ENCODE results near the gene SESN1. TPM values are rescaled to one million over a fixed set of nuclear protein-coding genes. Genes with fewer than 3 reads are reported as not detected.

The SESN1 gene
- total RNA-seq, 4 donors from 2014 or later = 50.8 to 80.5 (median 78.0) TPM

GRCh38 chr6:109002051-109002697 lies 92.5 kb downstream of the SESN1 start:
- peaks cover 0 to 39% of the 10 kb centered on the region in 2 donors for H3K36me3 ChIP-seq
- H3K9me3 ChIP-seq = no peaks in the 10 kb centered on the region
- TF ChIP-seq POLR2A (IDR thresholded peaks at IDR 0.05) (no peak), POLR2AphosphoS5 (IDR thresholded peaks at IDR 0.05) (peak; percentile 91), EP300 (IDR thresholded peaks at IDR 0.05) (no peak), CTCF (IDR thresholded peaks at IDR 0.05) (peak in 1 of 4 experiments; percentile 27)
- H3K27ac ChIP-seq = peak overlapping the region; percentile 77 to 86 (median 82)
- 20 to 22% methylated on average over 3 of the region's 3 CpGs for WGBS, 2 donors (ENCODE audit: low coverage in 1 of 2)
- H3K4me1 ChIP-seq = peaks cover 6 to 90% (median 34%) of the 10 kb centered on the region in 3 donors
- no peaks in the 10 kb centered on the region for H3K27me3 ChIP-seq
- ATAC-seq = peak; percentile 94
- H3K4me3 ChIP-seq = peak overlapping the region; percentile 7 to 23

- H3K27me3 ChIP-seq = no peaks in the 10 kb centered on the region
- H3K27ac ChIP-seq = peak overlapping the region; percentile 77 to 86 (median 82)
- peaks cover 6 to 83% (median 34%) of the 10 kb centered on the region in 3 donors for H3K4me1 ChIP-seq
- TF ChIP-seq CTCF (IDR thresholded peaks at IDR 0.05) = no peak
- TF ChIP-seq EP300 (IDR thresholded peaks at IDR 0.05) = no peak
- no peak for TF ChIP-seq POLR2AphosphoS5 (IDR thresholded peaks at IDR 0.05)
- no peak for TF ChIP-seq POLR2A (IDR thresholded peaks at IDR 0.05)
- no peaks in the 10 kb centered on the region for H3K9me3 ChIP-seq
- peak overlapping the region in 1 of 2 donors; percentile 23 for H3K4me3 ChIP-seq
- no peak for ATAC-seq
- WGBS, 2 donors (ENCODE audit: low coverage in 1 of 2) = 61 to 80% methylated on average over 6 to 7 of the region's 7 CpGs
- peaks cover 0 to 46% of the 10 kb centered on the region in 2 donors for H3K36me3 ChIP-seq
Measured at GRCh38 chr6:109001291-109001894, 93.3 kb downstream of the SESN1 start.

- no peaks in the 10 kb centered on the region for H3K9me3 ChIP-seq
- peaks cover 0 to 57% of the 10 kb centered on the region in 2 donors for H3K36me3 ChIP-seq
- no peak for ATAC-seq
- peaks cover 6 to 72% (median 34%) of the 10 kb centered on the region in 3 donors for H3K4me1 ChIP-seq
- no peaks in the 10 kb centered on the region for H3K27me3 ChIP-seq
- H3K27ac ChIP-seq = peak overlapping the region in 2 of 4 donors; percentile 3 to 77
- no peak overlapping the region for H3K4me3 ChIP-seq
- TF ChIP-seq POLR2A (IDR thresholded peaks at IDR 0.05) = no peak
- no peak for TF ChIP-seq CTCF (IDR thresholded peaks at IDR 0.05)
- TF ChIP-seq EP300 (IDR thresholded peaks at IDR 0.05) = no peak
- no peak for TF ChIP-seq POLR2AphosphoS5 (IDR thresholded peaks at IDR 0.05)
- 85 to 86% methylated on average over 2 of the region's 2 CpGs for WGBS, 2 donors (ENCODE audit: low coverage in 1 of 2)
Measured at GRCh38 chr6:109000289-109000688, 94.4 kb downstream of the SESN1 start.

- H3K4me1 ChIP-seq = peaks cover 6 to 63% (median 28%) of the 10 kb centered on the region in 3 donors
- no peak overlapping the region for H3K4me3 ChIP-seq
- 90 to 100% methylated on average over 5 of the region's 5 CpGs for WGBS, 2 donors (ENCODE audit: low coverage in 1 of 2)
- H3K36me3 ChIP-seq = peaks cover 0 to 66% of the 10 kb centered on the region in 2 donors
- no peaks in the 10 kb centered on the region for H3K9me3 ChIP-seq
- no peak for ATAC-seq
- H3K27me3 ChIP-seq = no peaks in the 10 kb centered on the region
- peak overlapping the region in 2 of 4 donors; percentile 3 to 77 for H3K27ac ChIP-seq
- TF ChIP-seq CTCF (IDR thresholded peaks at IDR 0.05) (no peak), EP300 (IDR thresholded peaks at IDR 0.05) (no peak), POLR2A (IDR thresholded peaks at IDR 0.05) (no peak), POLR2AphosphoS5 (IDR thresholded peaks at IDR 0.05) (no peak)
Measured at GRCh38 chr6:108999428-108999827, 95.2 kb downstream of the SESN1 start.
